Fibroblast of pulmonary artery (primary cell): ENCODE measurements around the gene TAF4.

ENCODE experiments used
- DNase-seq: peaks from one replicate; pipeline ENCODE4 v3.0.0-alpha.2; 2010; ENCODE audit warnings: low read depth
- H3K4me3 ChIP-seq: replicated peaks from 2 replicates; pipeline ENCODE4 v1.5.1; 2011; ENCODE audit warnings: low read depth, mild to moderate bottlenecking, control low read depth, low read length, moderate library complexity
- CTCF ChIP-seq: IDR thresholded peaks from 2 replicates; pipeline ENCODE4 v1.5.1; 2011; ENCODE audit warnings: mild to moderate bottlenecking, control low read depth, low read length, inconsistent platforms; ENCODE audit errors: missing control alignments

Gene TAF4

GRCh38 chr20:61937146-61937962, 128.3 kb downstream of the TAF4 start:
- DNase-seq: no peak
- H3K4me3 ChIP-seq: no peak overlapping the region
- no peak for TF ChIP-seq CTCF

- TF ChIP-seq CTCF: no peak
- no peak for DNase-seq
- H3K4me3 ChIP-seq: no peak overlapping the region
Measured at GRCh38 chr20:61936701-61937131, 129.0 kb downstream of the TAF4 start.

- TF ChIP-seq CTCF: no peak
- DNase-seq: no peak
- no peak overlapping the region for H3K4me3 ChIP-seq
Measured at GRCh38 chr20:61935926-61936700, 129.6 kb downstream of the TAF4 start.

- DNase-seq: no peak
- no peak overlapping the region for H3K4me3 ChIP-seq
- TF ChIP-seq CTCF: no peak
Measured at GRCh38 chr20:61934716-61935530, 130.8 kb downstream of the TAF4 start.

- H3K4me3 ChIP-seq: no peak overlapping the region
- no peak for TF ChIP-seq CTCF
- no peak for DNase-seq
Measured at GRCh38 chr20:61933951-61934715, 131.5 kb downstream of the TAF4 start.

- no peak for TF ChIP-seq CTCF
- no peak for DNase-seq
- no peak overlapping the region for H3K4me3 ChIP-seq
Measured at GRCh38 chr20:61933481-61933950, 132.2 kb downstream of the TAF4 start.
